GM19099 (cell line): Measurements from ENCODE around the gene SLC9A9.

ENCODE experiments used
- POLR2A ChIP-seq: IDR thresholded peaks from 3 replicates; pipeline ENCODE4 v1.6.1; 2011; ENCODE audit warnings: low read depth; ENCODE audit not compliant: insufficient read length; ENCODE audit errors: extremely low read depth

SLC9A9 gene

DNA sequence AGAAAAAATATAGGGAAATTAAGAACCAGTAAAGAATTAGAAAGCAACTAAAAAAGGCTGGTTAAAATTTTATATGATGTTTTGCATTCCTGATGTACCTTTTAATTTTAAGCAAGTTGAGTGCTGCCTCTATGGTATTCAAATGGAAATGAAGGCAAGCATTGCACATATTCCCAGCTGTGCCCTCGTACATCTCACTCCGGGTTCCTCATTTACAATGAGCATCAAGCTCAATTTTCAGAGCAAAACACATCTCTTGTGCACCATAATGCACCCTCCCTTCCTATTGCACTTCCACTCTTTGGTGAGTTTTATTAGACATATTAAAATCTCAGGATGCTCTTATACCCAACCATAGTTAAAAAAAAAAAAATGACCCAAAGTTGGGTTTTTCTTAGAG, 460.8 kb downstream of the SLC9A9 start:
- TF ChIP-seq POLR2A: no peak

DNA sequence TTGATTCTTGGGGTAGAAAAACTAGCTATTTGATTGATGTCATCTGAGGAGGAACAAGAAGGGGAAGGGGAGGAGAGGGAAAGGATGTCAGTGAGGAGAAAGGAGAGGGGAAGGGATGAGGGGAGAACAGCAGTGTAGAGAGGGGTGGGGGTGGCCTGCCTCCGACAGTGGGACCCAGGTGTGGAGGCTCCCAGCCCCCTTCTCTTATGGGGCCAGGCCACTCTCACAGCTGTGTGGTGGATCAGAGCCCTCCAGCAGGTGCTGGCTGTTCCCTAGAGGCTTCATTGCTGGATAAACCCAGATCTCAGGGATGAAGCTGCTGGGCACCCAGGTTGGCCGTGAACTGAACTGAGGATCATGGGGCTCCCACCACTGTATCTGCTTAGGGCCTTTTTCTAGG, 464.2 kb downstream of the SLC9A9 start:
- TF ChIP-seq POLR2A: no peak

DNA sequence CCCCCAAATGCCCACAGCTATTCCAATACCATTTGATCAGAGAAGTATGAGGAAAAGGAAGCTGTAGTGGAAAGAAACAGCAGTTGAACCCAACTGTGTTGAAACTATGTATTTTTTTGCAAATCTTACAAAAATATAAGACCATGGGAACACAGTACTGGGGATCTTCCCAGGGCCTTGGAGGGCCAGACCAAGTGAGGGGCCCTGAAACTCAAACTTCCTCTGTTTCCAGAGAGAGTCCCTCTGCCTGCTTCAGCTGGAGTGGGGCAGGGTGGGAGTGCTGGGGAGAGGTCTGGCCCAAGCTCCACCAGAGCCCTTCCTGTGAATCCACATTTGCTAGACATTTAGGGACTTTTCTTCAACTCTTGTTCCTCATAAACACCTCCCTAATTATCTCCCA, 464.8 kb downstream of the SLC9A9 start:
- TF ChIP-seq POLR2A: no peak

DNA sequence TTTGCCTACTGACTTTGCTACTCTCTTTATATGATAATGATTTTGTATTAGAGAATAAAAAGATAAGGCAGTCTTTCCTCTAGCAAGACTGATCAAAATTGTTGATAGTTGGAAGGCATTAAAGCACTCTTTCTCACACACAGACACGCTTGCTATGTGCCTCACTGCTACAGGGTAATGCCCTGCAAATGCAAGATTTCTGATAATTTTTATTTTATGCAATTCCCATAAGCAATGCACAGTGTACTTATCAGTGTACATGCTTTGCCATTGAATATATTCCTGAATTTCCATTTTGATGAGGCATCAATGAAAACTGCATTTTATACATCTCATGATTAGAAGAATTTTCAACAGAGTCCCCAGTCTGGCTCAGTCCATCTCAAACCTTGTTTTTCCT, 465.5 kb downstream of the SLC9A9 start:
- no peak for TF ChIP-seq POLR2A

DNA sequence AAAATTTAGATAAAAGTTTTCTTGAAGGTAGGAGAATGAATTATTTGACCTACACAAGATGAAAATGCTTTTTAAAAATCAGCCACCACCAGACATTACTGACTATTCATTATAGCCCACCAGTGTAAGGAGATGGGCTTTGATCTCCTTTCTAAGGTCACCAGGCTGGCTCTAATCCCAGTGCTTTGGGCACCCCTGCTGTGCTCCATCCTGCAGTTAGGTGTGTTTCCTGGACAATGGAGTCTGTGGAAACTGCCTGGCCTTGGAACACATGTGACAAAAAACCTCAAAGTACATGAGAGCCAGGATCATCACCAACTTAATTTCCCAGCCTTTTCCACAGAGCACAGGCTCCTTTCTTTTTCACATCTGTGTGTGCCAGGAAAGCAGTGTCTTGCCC, 467.8 kb downstream of the SLC9A9 start:
- no peak for TF ChIP-seq POLR2A

DNA sequence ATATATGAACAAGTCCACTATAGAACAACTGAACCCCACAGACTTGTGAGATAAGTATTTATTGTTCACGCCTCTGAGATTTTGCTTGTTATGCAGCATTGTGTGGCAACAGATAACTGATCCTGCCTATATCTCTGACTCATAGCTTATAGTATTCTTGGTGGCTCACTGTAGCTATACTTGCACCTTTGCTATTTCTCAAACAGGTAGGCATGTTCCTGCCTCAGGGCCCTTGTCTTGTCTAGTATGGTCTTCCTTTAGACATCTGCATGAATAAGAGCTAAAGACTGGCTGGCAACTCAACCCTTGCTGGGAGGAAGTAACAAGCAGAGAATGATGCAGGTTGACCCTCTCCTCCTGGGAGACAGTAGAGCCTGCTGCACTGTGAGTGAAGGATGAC, 472.6 kb downstream of the SLC9A9 start:
- TF ChIP-seq POLR2A: no peak

DNA sequence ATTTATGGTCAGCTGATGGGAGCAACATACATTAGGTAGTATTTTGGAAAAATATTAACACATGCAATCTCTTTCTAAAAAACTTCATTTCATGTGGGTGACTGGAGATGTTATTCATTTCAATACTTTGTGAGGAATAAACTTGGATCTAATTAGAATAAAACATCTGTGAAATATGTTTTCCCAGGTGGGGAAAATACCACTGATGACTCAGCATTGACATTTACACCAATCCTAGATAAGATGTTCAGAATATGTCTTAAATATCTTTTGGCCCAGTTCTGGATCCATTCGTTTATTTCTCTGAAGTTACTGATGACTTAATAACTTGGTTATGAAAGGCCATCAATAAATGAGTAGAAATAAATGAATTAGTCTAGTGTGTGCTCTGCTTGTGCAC, 481.1 kb downstream of the SLC9A9 start:
- TF ChIP-seq POLR2A: no peak

DNA sequence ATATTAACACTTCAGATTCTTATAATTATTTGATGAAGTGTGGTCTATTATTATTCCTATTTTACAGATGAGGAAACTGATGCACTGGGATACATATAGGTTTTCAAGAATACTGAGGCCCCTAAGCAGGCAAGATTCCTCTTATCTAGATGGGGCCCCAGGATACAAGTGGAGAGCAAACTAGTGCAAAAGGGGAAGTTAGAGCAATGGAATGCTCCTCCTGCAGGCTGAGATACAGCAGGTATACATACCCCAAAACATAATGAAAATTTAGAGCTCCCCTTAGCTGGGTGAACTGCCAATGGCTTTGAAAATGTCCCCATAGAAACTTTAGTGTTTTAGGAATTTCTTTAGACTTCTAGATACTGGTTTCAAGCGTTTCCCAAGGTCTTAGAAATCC, 481.6 kb downstream of the SLC9A9 start:
- no peak for TF ChIP-seq POLR2A

DNA sequence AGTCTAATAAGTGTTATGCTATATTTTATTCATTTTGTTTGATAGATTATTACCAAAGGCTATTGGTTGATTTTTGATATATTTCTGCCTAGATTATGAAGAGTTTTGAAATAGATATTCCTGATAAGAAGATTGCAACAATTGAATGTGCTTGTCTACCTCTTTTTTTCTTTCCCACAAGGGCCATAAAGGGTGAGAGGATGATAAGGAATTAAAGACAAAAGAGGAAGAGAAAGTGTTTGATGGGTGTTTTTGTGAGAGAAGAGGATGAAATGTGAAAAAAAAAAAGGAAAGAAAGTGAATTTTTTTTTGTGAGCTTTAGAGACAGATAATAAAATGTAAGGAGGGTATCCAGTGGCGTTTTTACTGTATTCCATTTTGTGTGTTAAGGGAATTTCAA, 484.3 kb downstream of the SLC9A9 start:
- no peak for TF ChIP-seq POLR2A

DNA sequence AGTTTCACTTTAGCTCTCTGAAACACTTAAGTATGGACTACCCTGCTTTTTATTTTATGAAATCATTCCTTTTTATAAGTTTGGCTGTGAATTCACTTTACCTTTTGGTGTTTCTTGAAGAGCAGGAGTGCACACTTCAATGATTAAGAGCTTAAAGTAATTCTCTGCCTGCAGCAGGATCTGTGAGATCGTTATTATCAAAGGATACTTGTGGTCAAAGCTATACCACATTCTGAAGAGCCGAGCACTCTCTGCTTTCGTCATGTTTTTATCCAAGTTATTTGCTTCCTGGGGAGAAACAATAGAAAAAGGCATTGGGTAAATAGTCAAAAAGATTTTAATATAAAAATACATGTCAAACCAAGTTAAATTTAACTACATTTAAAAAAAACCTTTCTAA, 485.0 kb downstream of the SLC9A9 start:
- TF ChIP-seq POLR2A: no peak

DNA sequence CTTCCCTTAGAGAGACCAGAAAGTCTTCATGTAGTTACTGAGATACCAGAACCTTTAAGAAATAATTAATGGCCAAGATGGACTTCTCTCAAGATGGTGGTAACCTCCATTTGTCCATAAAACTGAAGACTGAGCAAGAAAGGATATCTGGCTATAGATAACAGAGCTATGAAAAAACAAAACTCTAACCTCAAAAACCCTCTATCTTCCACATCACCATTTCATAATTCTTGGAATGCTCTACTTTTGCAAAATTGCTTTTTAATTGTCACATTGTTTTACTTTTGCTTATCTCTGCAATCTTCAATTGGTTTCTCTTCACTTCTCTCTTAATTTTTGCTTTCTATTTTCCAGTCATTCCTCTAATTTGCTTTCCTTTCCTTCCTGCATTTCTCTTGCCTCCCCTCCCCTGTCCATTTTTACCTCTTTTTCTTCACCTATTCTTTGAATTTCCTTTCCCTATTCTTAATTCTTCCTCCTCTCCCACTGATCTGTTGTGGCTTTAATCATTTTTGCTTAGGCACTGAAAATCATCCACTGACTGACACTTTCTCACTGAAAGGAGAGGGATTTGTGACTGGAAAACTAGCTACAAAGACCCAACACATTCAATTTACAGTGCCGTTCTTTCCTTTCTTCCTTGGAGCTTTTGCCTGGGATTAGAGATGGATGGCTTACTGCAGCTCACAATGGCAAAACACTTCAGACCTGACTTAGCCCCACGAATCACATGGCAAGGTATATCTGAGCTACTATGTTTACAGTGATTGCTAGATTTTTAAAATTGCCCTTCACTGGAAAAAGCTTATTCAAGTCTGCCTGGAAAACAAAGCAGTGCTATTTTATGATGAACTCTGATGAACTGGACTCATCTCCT, 485.9 kb downstream of the SLC9A9 start:
- TF ChIP-seq POLR2A: no peak

DNA sequence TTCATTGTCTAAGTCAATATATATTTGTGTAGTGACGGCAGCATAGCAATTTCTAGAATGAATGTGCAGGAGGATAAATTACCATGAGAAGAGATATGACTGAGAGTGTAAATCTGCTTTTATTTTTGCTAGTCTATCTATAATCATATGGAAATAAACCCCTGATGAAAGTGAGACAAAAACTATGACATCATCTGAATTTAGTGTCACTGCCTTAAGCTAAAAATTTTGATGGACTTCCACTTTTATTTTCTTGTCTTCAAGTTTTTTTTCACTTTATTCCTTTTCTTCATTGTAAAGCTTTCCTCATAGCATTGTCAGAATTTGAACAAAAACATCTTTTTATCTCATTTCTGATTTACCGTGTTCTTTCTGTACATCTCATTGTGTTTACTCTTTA, 486.7 kb downstream of the SLC9A9 start:
- no peak for TF ChIP-seq POLR2A

DNA sequence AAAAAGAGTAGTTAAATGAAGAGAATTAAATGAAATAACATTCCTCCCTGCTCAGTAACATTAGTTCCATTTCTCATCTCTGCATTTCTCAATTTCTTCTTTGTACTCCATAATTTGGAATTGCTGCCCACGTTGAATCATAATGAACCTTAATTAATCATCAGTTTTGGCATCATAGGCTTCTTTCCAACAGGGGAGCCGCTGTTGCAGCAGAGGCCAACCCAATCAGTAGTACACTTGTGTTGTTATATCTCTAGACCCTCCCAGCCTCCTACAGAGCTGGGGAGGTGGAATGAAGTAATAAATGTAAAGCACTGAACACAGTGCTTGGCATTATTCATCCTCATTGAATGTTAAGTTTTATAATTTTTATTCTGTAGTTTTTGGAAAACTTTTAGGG, 488.0 kb downstream of the SLC9A9 start:
- TF ChIP-seq POLR2A: no peak

DNA sequence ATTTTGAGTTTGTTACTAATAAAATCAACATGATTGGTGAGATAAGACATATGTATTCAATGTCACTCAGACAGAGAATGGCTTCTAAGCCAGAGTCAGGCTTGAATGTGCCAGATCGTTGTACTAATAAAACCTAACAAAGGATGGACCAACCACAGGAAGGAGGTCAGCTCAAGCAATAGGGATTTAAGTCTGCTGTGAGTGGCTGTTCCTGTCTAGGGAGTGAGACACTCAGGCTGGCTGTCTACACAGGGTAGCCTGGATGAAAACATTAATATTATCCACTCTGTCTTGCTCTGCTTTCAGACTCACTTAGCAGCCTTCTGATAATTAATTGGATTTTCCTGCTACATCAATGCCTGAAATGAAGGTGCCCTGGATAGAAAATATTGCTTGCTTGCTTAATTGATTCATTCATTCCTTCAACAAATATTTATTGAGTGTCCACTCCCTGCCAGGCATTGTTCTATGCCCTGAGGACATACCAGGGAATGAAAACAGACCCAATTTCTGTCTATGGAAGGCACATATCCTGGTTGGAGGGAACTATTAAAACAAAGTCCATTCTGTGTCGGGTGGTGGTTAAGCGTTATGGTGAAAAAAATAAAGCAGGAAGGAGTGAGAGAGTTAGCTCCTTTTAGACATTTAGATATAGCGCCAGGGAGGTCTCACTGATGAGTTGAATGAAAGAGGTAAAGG, 489.3 kb downstream of the SLC9A9 start:
- no peak for TF ChIP-seq POLR2A

DNA sequence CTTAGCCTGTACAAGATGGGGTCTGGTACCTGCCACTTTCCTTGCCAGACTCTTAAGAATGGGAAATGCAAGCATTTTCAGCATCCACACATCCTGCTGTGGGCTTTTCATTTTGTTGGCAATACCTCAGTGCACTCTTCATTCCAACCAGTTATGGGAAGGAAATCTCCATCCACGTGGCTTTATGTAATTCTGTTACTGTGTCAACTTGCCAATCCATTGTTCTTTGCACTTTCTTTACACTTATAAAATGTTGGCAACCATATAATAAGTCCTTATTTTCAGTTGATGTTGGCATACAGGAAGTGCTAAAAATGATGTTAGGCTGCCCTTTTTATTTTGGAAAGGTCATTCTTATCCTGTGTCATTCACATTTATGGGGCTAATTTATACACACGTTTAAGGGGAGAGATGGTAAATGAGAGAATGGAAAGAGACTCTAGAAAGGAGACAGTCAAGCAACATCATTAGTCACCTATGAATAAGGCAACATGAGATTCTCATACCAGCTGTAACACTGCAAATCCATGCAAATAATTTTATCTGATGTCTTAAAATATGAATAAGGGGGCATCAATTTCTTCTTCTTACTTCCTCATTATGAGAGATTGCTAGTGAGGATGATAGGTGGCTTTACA, 490.0 kb downstream of the SLC9A9 start:
- TF ChIP-seq POLR2A: no peak

DNA sequence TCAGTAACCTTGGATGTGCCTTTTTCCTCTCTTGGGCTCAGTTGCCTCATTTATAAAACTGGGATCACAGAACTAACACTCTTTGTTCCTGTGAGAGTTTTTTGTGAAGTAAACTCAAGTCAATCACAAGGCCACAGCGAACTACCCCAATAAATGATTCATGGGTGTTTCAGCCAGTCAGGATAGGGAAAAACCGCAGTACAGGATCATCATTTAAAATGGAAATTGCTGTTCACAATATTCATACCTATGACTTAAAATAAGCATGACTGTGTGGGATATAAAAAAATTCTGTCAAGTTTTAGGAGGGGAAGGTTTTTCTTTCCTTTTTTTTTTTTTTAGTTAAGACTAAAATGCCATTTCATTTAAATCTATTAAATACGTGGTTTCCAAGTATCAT, 490.6 kb downstream of the SLC9A9 start:
- no peak for TF ChIP-seq POLR2A
